HepG2 (cell line): ENCODE results near the gene CHMP6. TPM values are rescaled to one million over a fixed set of nuclear protein-coding genes. Genes with fewer than 3 reads are reported as not detected.

Experiments
- CAMTA2 ChIP-seq: sonication (generic); formaldehyde crosslinking; IDR thresholded peaks from 2 replicates; pipeline ENCODE4 v1.4.0; 2020; ENCODE audit warnings: mild to moderate bottlenecking, missing genetic modification reagents, borderline replicate concordance
- CEBPB ChIP-seq: IDR thresholded peaks from 2 replicates; pipeline ENCODE4 v1.6.1; 2011; ENCODE audit warnings: low read depth, low read length, improper control_type of control experiment, borderline replicate concordance
- EEA1 ChIP-seq: sonication (generic); formaldehyde crosslinking; IDR thresholded peaks from 2 replicates; pipeline ENCODE4 v1.5.1; 2020; ENCODE audit warnings: mild to moderate bottlenecking, missing genetic modification reagents, borderline replicate concordance
- KAT7 ChIP-seq: IDR thresholded peaks from 2 replicates; pipeline ENCODE4 v1.6.1; 2018; ENCODE audit warnings: borderline replicate concordance, missing compliant biosample characterization
- KDM5A ChIP-seq: fragments of 200-600 bp; sonication (generic); IDR thresholded peaks from 2 replicates; pipeline ENCODE4 v1.7.0; 2018; ENCODE audit warnings: antibody characterized with exemption, mild to moderate bottlenecking, low read length, borderline replicate concordance
- NRL ChIP-seq: sonication (generic); formaldehyde crosslinking; IDR thresholded peaks from 2 replicates; pipeline ENCODE4 v1.5.0; 2020; ENCODE audit warnings: missing genetic modification reagents, mild to moderate bottlenecking, moderate library complexity, borderline replicate concordance
- PHF20 ChIP-seq: sonication (generic); formaldehyde crosslinking; IDR thresholded peaks from 2 replicates; pipeline ENCODE4 v1.5.0; 2020; ENCODE audit warnings: mild to moderate bottlenecking, missing genetic modification reagents
- PLRG1 ChIP-seq: fragments of 450-650 bp; conservative IDR thresholded peaks from 2 replicates; pipeline ENCODE4 v1.6.1; 2016
- POLR2A ChIP-seq, 2 experiments: IDR thresholded peaks; 2 replicates each; pipeline ENCODE4 v1.6.1; 2011; ENCODE audit warnings: low read depth in 2 of 2, low read length in 2 of 2, mild to moderate bottlenecking in 1 of 2, moderate library complexity in 1 of 2; ENCODE audit not compliant: insufficient read depth in 1 of 2
- SIN3B ChIP-seq: fragments of 150-350 bp; IDR thresholded peaks from 2 replicates; pipeline ENCODE4 v1.6.1; 2014; ENCODE audit warnings: low read length
- TARDBP ChIP-seq: sonication (generic); formaldehyde crosslinking; IDR thresholded peaks from 2 replicates; pipeline ENCODE4 v1.8.0; 2022; ENCODE audit warnings: mild to moderate bottlenecking, missing genetic modification reagents
- TMF1 ChIP-seq: sonication (generic); formaldehyde crosslinking; IDR thresholded peaks from 2 replicates; pipeline ENCODE4 v1.8.1; 2022; ENCODE audit warnings: low read depth, missing genetic modification reagents
- ZNF225 ChIP-seq: sonication (generic); formaldehyde crosslinking; IDR thresholded peaks from 2 replicates; pipeline ENCODE4 v1.4.0; 2020; ENCODE audit warnings: mild to moderate bottlenecking, missing genetic modification reagents
- ZNF251 ChIP-seq: sonication (generic); formaldehyde crosslinking; IDR thresholded peaks from 2 replicates; pipeline ENCODE4 v1.9.0; 2021; ENCODE audit warnings: mild to moderate bottlenecking, missing genetic modification reagents
- ZNF350 ChIP-seq: sonication (generic); formaldehyde crosslinking; IDR thresholded peaks from 2 replicates; pipeline ENCODE4 v1.4.0; 2020; ENCODE audit warnings: mild to moderate bottlenecking, low read depth, missing genetic modification reagents, borderline replicate concordance
- ZNF354B ChIP-seq: sonication (generic); formaldehyde crosslinking; IDR thresholded peaks from 2 replicates; pipeline ENCODE4 v1.8.0; 2022; ENCODE audit warnings: mild to moderate bottlenecking, missing genetic modification reagents
- ZNF451 ChIP-seq: sonication (generic); formaldehyde crosslinking; IDR thresholded peaks from 2 replicates; pipeline ENCODE4 v1.5.0; 2020; ENCODE audit warnings: mild to moderate bottlenecking, missing genetic modification reagents
- ZNF720 ChIP-seq: sonication (generic); formaldehyde crosslinking; IDR thresholded peaks from 2 replicates; pipeline ENCODE4 v1.4.0; 2020; ENCODE audit warnings: missing genetic modification reagents
- ZNF784 ChIP-seq: sonication (generic); formaldehyde crosslinking; IDR thresholded peaks from 2 replicates; pipeline ENCODE4 v1.5.1; 2020; ENCODE audit warnings: missing genetic modification reagents, mild to moderate bottlenecking, borderline replicate concordance
- ZNF839 ChIP-seq: sonication (generic); formaldehyde crosslinking; IDR thresholded peaks from 2 replicates; pipeline ENCODE4 v1.4.0; 2020; ENCODE audit warnings: missing genetic modification reagents, mild to moderate bottlenecking, borderline replicate concordance
- polyA plus RNA-seq, 8 experiments: library from polyadenylated mRNA; depleted of rRNA in 3 of 8; stranded (reverse) in 7 of 8; unstranded in 1 of 8; fragments of >200 nt; fragmentation: Illumina TruSeq in 4 of 8; extraction: Trizol in 4 of 8; gene quantifications; 2 replicates each; pipeline versions ENCODE4 v1.2.1 to v1.2.3, GENCODE V29; 2011 to 2016; ENCODE audit warnings: low read depth in 4 of 8, missing spikeins in 1 of 8, mixed read lengths in 1 of 8; ENCODE audit not compliant: insufficient read depth in 1 of 8
- total RNA-seq, 5 experiments: library from RNA; depleted of rRNA; stranded (reverse); fragments of >200 nt; fragmentation: Illumina TruSeq; extraction: Trizol; gene quantifications; 2 replicates each; pipeline ENCODE4 v1.2.3, GENCODE V29; 2016; ENCODE audit warnings: low read depth in 1 of 5
- TF ChIP-seq, protein P1 (sequence below): sonication (generic); formaldehyde crosslinking; IDR thresholded peaks from one replicate; pipeline ENCODE4 v1.5.1; 2020; ENCODE audit warnings: mild to moderate bottlenecking, missing genetic modification reagents; ENCODE audit errors: not compliant biosample characterization
- TF ChIP-seq, protein P2 (sequence below): conservative IDR thresholded peaks from 2 replicates; pipeline ENCODE4 v1.6.1; 2018; ENCODE audit warnings: missing genetic modification reagents

The CHMP6 gene
- total and polyA plus RNA-seq, 2 of the 13 experiments (the other 11 are each of a cell fraction or from before 2014, with no cell fraction given): 11.1 to 24.2 TPM

GRCh38 chr17:80991645-80992076 is at the start of gene CHMP6 (continued):
- TF ChIP-seq, protein P1, sequence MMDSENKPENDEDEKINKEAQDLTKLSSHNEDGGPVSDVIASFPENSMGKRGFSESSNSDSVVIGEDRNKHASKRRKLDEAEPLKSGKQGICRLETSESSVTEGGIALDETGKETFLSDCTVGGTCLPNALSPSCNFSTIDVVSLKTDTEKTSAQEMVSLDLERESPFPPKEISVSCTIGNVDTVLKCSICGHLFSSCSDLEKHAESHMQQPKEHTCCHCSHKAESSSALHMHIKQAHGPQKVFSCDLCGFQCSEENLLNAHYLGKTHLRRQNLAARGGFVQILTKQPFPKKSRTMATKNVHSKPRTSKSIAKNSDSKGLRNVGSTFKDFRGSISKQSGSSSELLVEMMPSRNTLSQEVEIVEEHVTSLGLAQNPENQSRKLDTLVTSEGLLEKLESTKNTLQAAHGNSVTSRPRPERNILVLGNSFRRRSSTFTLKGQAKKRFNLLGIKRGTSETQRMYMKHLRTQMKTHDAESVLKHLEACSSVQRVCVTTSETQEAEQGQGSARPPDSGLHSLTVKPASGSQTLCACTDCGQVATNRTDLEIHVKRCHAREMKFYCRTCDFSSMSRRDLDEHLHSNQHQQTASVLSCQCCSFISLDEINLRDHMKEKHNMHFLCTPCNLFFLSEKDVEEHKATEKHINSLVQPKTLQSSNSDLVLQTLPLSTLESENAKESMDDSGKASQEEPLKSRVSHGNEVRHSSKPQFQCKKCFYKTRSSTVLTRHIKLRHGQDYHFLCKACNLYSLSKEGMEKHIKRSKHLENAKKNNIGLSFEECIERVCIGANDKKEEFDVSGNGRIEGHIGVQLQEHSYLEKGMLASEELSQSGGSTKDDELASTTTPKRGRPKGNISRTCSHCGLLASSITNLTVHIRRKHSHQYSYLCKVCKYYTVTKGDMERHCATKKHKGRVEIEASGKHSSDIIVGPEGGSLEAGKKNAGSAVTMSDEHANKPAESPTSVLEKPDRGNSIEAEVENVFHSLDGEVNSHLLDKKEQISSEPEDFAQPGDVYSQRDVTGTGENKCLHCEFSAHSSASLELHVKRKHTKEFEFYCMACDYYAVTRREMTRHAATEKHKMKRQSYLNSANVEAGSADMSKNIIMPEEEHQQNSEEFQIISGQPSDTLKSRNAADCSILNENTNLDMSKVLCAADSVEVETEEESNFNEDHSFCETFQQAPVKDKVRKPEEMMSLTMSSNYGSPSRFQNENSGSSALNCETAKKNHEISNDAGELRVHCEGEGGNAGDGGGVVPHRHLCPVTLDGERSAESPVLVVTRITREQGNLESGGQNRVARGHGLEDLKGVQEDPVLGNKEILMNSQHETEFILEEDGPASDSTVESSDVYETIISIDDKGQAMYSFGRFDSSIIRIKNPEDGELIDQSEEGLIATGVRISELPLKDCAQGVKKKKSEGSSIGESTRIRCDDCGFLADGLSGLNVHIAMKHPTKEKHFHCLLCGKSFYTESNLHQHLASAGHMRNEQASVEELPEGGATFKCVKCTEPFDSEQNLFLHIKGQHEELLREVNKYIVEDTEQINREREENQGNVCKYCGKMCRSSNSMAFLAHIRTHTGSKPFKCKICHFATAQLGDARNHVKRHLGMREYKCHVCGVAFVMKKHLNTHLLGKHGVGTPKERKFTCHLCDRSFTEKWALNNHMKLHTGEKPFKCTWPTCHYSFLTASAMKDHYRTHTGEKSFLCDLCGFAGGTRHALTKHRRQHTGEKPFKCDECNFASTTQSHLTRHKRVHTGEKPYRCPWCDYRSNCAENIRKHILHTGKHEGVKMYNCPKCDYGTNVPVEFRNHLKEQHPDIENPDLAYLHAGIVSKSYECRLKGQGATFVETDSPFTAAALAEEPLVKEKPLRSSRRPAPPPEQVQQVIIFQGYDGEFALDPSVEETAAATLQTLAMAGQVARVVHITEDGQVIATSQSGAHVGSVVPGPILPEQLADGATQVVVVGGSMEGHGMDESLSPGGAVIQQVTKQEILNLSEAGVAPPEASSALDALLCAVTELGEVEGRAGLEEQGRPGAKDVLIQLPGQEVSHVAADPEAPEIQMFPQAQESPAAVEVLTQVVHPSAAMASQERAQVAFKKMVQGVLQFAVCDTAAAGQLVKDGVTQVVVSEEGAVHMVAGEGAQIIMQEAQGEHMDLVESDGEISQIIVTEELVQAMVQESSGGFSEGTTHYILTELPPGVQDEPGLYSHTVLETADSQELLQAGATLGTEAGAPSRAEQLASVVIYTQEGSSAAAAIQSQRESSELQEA (CRISPR knock-in tag): no peak
- TF ChIP-seq NRL (CRISPR knock-in tag) (peak; percentile 22; the same call in 1 of the 2 replicates), KAT7 (no peak; the same call in 1 of the 2 replicates), TMF1 (CRISPR knock-in tag) (0 out of 2 replicates have a peak, but pooled peaks have one; percentile 59), ZNF350 (no peak), TARDBP (CRISPR knock-in tag) (no peak), ZNF784 (CRISPR knock-in tag) (no peak), ZNF720 (CRISPR knock-in tag) (no peak), POLR2A (IDR thresholded peaks at IDR 0.05; ENCODE audit: insufficient read depth in 1 of 2, low read depth in 2 of 2, low read length in 2 of 2) (peak; percentile 46 to 55; a peak in 2 of 4 replicates), SIN3B (peak; percentile 69; the same call in 1 of the 2 replicates), ZNF839 (CRISPR knock-in tag) (no peak), EEA1 (CRISPR knock-in tag) (peak; percentile 45; the same call in 1 of the 2 replicates), ZNF251 (no peak), PHF20 (CRISPR knock-in tag) (peak; percentile 79), PLRG1 (no peak), ZNF225 (CRISPR knock-in tag) (peak; percentile 31; the same call in 1 of the 2 replicates), CEBPB (no peak), KDM5A (peak; percentile 90), CAMTA2 (CRISPR knock-in tag) (0 out of 2 replicates have a peak, but pooled peaks have one; percentile 21), ZNF451 (CRISPR knock-in tag) (peak; percentile 80), ZNF354B (CRISPR knock-in tag) (no peak)
- TF ChIP-seq, protein P2, sequence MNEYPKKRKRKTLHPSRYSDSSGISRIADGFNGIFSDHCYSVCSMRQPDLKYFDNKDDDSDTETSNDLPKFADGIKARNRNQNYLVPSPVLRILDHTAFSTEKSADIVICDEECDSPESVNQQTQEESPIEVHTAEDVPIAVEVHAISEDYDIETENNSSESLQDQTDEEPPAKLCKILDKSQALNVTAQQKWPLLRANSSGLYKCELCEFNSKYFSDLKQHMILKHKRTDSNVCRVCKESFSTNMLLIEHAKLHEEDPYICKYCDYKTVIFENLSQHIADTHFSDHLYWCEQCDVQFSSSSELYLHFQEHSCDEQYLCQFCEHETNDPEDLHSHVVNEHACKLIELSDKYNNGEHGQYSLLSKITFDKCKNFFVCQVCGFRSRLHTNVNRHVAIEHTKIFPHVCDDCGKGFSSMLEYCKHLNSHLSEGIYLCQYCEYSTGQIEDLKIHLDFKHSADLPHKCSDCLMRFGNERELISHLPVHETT: no peak; the same call in 1 of the 2 replicates
